Tibial artery (tissue), 4 donors: ENCODE measurements around the gene KAZN.

ENCODE experiments used
- DNase-seq, 2 donors: peaks; one replicate each; pipeline ENCODE4 v3.0.0-alpha.2; 2019
- H3K27ac ChIP-seq, 2 donors: fragments of 200-600 bp; sonication (generic) in 1 of 2; 1 replicate in 1 of 2; 2 replicates in 1 of 2; pipeline ENCODE4 v1.5.1; 2018 to 2019; ENCODE audit warnings: mild to moderate bottlenecking in 1 of 2
- H3K27me3 ChIP-seq, 2 donors: fragments of 200-600 bp; sonication (generic) in 1 of 2; one replicate each; pipeline versions ENCODE4 v1.5.1 to v1.6.0; 2016 to 2019
- H3K36me3 ChIP-seq, 3 donors: fragments of 200-600 bp; sonication (generic) in 2 of 3; one replicate each; pipeline ENCODE4 v1.5.1; 2016 to 2019; ENCODE audit warnings: mild to moderate bottlenecking in 2 of 3
- H3K4me1 ChIP-seq, 4 donors: fragments of 200-600 bp; sonication (generic) in 2 of 4; 1 replicate in 3 of 4; 2 replicates in 1 of 4; pipeline ENCODE4 v1.5.1; 2016 to 2019
- H3K4me3 ChIP-seq, 2 donors: fragments of 200-600 bp; sonication (generic) in 1 of 2; 1 replicate in 1 of 2; 2 replicates in 1 of 2; pipeline ENCODE4 v1.5.1; 2018 to 2019; ENCODE audit warnings: mild to moderate bottlenecking in 2 of 2
- H3K9me3 ChIP-seq, 3 donors: fragments of 200-600 bp; sonication (generic) in 1 of 3; one replicate each; pipeline ENCODE4 v1.5.1; 2016 to 2019
- CTCF ChIP-seq, 2 experiments: fragments of 200-600 bp in 1 of 2; fragments of 450-650 bp in 1 of 2; IDR thresholded peaks; one replicate each; pipeline ENCODE4 v1.5.1; 2017 to 2019; ENCODE audit warnings: antibody characterized with exemption in 2 of 2, mild to moderate bottlenecking in 1 of 2, moderate library complexity in 1 of 2
- intact Hi-C: fragments of 100-400 bp; cut with DNase I; formaldehyde crosslinking; loops from one replicate; pipeline ENCODE4 v1.15.0; 2023; ENCODE audit warnings: low total_unique reads

KAZN gene

GRCh38 chr1:14923727-14924452, 325.4 kb downstream of the KAZN start:
- intact Hi-C loops = loop anchor here (2.0 kb wide), 1 partner anchor 21 kb away; no protein-coding TSS in a partner anchor
- Histone ChIP-seq H3K27ac (peak overlapping the region; percentile 53 to 76), H3K9me3 (no peaks in the 10 kb centered on the region), H3K36me3 (no peaks in the 10 kb centered on the region), H3K4me3 (peak overlapping the region; percentile 68 to 69), H3K27me3 (no peaks in the 10 kb centered on the region), H3K4me1 (peaks cover 0 to 32% (median 15%) of the 10 kb centered on the region in 4 donors)
- peak; percentile 61 to 87 for DNase-seq
- no peak for TF ChIP-seq CTCF (IDR thresholded peaks at IDR 0.05)

- H3K27me3 ChIP-seq = no peaks in the 10 kb centered on the region
- peak overlapping the region; percentile 30 to 69 for H3K27ac ChIP-seq
- no peak for TF ChIP-seq CTCF (IDR thresholded peaks at IDR 0.05)
- peak overlapping the region; percentile 68 to 69 for H3K4me3 ChIP-seq
- H3K9me3 ChIP-seq = no peaks in the 10 kb centered on the region
- peaks cover 0 to 37% (median 15%) of the 10 kb centered on the region in 4 donors for H3K4me1 ChIP-seq
- intact Hi-C loops = loop anchor here (2.0 kb wide), 1 partner anchor 20 kb away; no protein-coding TSS in a partner anchor
- peak in 1 of 2 donors; percentile 79 for DNase-seq
- H3K36me3 ChIP-seq = no peaks in the 10 kb centered on the region
Observed at GRCh38 chr1:14924455-14925331, 326.2 kb downstream of the KAZN start.

DNA sequence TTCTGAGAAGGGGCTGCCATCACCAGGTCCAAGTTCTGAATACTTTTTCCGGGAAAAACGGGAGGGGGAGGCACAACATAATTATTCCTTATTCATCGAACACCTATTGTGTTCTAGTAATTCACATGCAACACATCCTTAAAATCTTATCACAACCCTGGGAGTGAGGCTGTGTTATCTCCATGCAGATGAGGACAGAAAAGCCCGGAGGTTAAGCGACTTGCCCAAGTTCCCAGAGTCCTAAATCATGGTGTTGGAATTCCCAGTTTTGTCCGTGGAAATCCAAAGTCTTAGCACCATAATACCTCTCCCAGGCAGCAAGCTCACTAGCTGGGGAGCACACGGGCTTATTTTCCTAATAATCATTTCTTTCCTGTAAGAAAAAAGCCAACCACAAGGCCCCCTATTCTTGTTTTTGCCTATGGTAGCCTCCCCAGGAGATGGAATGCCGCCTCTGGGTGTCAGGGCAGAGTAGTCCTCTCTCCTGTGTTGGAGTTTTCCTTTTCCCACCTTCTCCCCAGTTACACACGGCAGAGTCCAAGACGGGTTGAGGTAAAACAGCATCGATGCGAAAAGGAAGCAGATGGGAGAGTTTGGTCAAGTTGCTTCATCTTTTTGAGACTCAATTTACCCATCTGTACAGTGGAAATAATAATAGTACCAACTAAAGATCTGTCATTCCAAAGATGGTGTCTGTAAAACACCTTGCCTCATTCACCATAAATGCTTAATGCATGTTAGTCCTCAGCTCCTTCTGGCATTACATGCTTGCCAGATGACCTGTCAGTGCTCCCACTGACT, 327.1 kb downstream of the KAZN start:
- intact Hi-C loops = loop anchor here (2.0 kb wide), 1 partner anchor 19 kb away; no protein-coding TSS in a partner anchor
- TF ChIP-seq CTCF (IDR thresholded peaks at IDR 0.05) = no peak
- Histone ChIP-seq H3K27ac (peak overlapping the region in 1 of 2 donors; percentile 69), H3K9me3 (no peaks in the 10 kb centered on the region), H3K27me3 (no peaks in the 10 kb centered on the region), H3K4me3 (peak overlapping the region; percentile 68 to 69), H3K36me3 (no peaks in the 10 kb centered on the region), H3K4me1 (peaks cover 0 to 46% (median 15%) of the 10 kb centered on the region in 4 donors)
- DNase-seq = no peak

DNA sequence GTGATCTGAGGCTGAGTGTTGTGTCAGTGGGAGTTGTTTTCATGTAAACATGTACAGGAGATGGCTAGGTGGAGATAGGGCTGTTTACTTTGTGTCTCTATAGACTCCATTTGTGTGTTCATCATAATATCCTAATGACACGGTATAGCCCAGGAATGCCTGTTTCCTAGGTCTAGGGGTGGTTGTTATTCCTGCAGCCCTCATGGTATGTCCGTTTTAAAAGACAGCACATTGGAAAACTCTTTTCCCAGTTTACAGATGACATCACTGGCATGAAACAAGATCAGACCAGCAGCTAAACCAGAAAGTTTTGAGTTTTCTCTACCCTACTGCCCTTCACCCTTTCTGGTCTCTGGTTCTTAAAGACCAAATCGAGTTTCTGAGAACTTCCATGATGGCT, 327.7 kb downstream of the KAZN start:
- no peaks in the 10 kb centered on the region for H3K27me3 ChIP-seq
- H3K4me1 ChIP-seq = peaks cover 0 to 50% (median 15%) of the 10 kb centered on the region in 4 donors
- intact Hi-C loops = no loop called here
- no peaks in the 10 kb centered on the region for H3K9me3 ChIP-seq
- no peak for DNase-seq
- no peaks in the 10 kb centered on the region for H3K36me3 ChIP-seq
- no peak for TF ChIP-seq CTCF (IDR thresholded peaks at IDR 0.05)
- H3K4me3 ChIP-seq = no peak overlapping the region
- no peak overlapping the region for H3K27ac ChIP-seq
